ENCODE measurements around the gene TP63. TPM values are rescaled to one million over a fixed set of nuclear protein-coding genes. Genes with fewer than 3 reads are reported as not detected.

Gene TP63
- total RNA-seq, 4 donors from 2014 or later = 302 to 485 (median 319) TPM

DNA sequence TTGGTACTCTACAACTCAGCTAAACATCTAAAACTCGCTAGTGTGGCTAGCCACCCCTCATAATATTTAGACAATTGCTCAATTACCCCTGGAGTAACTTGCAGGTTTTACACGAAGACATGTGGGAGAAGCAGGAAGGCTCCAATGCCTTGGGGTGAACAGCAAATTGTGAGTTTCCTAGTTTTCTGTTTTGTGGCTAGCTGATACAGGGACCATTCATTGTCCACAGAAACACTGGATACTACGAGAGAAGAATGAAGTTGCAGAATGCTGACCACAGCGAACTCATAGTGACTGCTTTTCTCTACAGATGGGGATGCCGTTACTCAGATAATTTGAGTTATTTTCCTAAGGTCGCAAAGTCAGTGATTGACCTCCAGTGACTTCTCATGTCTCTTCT, 276.6 kb downstream of the TP63 start:
- Histone ChIP-seq H3K36me3 (no peaks in the 10 kb centered on the region), H3K27me3 (no peaks in the 10 kb centered on the region), H3K9me3 (no peaks in the 10 kb centered on the region), H3K27ac (no peak overlapping the region), H3K4me1 (peaks cover 12% of the 10 kb centered on the region), H3K4me3 (no peak overlapping the region)
- TF ChIP-seq POLR2A (IDR thresholded peaks at IDR 0.05) = no peak
- TF ChIP-seq, protein P1, sequence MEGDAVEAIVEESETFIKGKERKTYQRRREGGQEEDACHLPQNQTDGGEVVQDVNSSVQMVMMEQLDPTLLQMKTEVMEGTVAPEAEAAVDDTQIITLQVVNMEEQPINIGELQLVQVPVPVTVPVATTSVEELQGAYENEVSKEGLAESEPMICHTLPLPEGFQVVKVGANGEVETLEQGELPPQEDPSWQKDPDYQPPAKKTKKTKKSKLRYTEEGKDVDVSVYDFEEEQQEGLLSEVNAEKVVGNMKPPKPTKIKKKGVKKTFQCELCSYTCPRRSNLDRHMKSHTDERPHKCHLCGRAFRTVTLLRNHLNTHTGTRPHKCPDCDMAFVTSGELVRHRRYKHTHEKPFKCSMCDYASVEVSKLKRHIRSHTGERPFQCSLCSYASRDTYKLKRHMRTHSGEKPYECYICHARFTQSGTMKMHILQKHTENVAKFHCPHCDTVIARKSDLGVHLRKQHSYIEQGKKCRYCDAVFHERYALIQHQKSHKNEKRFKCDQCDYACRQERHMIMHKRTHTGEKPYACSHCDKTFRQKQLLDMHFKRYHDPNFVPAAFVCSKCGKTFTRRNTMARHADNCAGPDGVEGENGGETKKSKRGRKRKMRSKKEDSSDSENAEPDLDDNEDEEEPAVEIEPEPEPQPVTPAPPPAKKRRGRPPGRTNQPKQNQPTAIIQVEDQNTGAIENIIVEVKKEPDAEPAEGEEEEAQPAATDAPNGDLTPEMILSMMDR (IDR thresholded peaks at IDR 0.05) = no peak
- no peak for TF ChIP-seq EP300 (IDR thresholded peaks at IDR 0.05)
- TF ChIP-seq POLR2AphosphoS5 (IDR thresholded peaks at IDR 0.05) = no peak
- 67% methylated on average over 6 of the region's 6 CpGs for WGBS
- no peak for DNase-seq (ENCODE audit: low spot score in 2 of 2)

DNA sequence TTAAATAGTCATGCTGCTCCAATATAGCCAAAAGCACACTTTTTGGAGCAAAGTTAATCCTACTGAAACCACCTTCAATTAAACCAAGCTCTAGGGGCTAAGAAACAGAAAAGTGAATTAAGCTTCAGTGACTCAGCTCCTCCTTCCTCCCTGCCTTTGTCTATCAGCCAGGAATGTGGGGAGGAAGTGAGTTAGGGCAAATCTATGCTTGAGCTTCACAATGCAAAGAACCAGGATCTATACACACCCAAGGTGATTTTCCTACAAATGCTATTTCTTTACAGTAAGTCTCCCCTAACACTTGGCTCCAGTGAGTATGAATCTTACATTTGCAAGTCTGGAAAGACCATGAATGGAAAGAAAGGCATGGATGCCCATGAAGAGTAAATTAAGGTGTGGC, 277.5 kb downstream of the TP63 start:
- Histone ChIP-seq H3K4me1 (peaks cover 12% of the 10 kb centered on the region), H3K9me3 (no peaks in the 10 kb centered on the region), H3K27me3 (no peaks in the 10 kb centered on the region), H3K27ac (no peak overlapping the region), H3K36me3 (no peaks in the 10 kb centered on the region), H3K4me3 (no peak overlapping the region)
- TF ChIP-seq, protein P1 (IDR thresholded peaks at IDR 0.05) = no peak
- TF ChIP-seq POLR2A (IDR thresholded peaks at IDR 0.05) = no peak
- TF ChIP-seq POLR2AphosphoS5 (IDR thresholded peaks at IDR 0.05) = no peak
- no peak for TF ChIP-seq EP300 (IDR thresholded peaks at IDR 0.05)
- no peak for DNase-seq (ENCODE audit: low spot score in 2 of 2)

DNA sequence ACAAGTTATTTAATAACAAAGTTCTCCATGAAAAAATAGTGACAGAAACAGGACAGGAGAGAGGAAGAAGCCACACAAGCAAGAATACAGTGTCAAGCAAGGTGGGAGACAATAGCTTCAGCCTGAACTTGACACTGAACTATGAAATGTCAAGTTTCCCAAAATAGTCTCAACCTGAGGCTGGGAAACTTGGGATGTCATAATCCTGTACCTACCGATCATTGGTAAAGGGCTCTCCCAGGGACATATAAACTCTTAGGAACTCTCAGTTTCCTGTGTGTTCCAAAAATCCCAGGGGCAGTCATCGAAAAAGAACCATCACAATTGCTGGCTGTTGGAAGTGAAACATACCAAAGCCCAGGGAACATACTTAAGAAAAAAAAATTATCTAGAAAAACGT, 277.9 kb downstream of the TP63 start:
- no peak overlapping the region for H3K4me3 ChIP-seq
- no peak overlapping the region for H3K27ac ChIP-seq
- 79% methylated on average over 3 of the region's 3 CpGs for WGBS
- no peaks in the 10 kb centered on the region for H3K27me3 ChIP-seq
- H3K36me3 ChIP-seq = no peaks in the 10 kb centered on the region
- peaks cover 16% of the 10 kb centered on the region for H3K4me1 ChIP-seq
- no peak for DNase-seq (ENCODE audit: low spot score in 2 of 2)
- no peaks in the 10 kb centered on the region for H3K9me3 ChIP-seq
- TF ChIP-seq EP300 (IDR thresholded peaks at IDR 0.05) (no peak), POLR2AphosphoS5 (IDR thresholded peaks at IDR 0.05) (no peak)

DNA sequence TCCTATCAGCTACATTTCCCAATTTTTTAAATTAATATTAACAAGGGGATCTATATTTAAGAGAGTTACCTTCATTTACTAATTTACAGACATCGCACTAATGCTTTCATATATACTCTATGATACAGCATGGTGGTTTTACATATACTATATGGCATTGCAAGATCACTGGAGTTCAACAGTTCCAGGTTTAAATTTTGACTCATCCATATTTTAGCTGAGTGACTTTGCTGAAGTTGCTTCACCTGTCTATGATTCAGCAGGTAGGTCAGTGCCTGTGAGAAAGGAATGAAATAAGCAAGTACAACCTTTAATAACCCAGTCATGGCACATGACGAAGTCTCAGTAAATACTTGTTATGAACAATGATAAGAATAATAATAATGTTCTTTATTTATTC, 278.4 kb downstream of the TP63 start:
- Histone ChIP-seq H3K9me3 (no peaks in the 10 kb centered on the region), H3K4me1 (peaks cover 18% of the 10 kb centered on the region), H3K27ac (no peak overlapping the region), H3K36me3 (no peaks in the 10 kb centered on the region), H3K4me3 (no peak overlapping the region), H3K27me3 (no peaks in the 10 kb centered on the region)
- WGBS = 73% methylated on average over 2 of the region's 2 CpGs
- DNase-seq (ENCODE audit: low spot score in 2 of 2) = no peak
- TF ChIP-seq, protein P1 (IDR thresholded peaks at IDR 0.05) = no peak
- no peak for TF ChIP-seq POLR2AphosphoS5 (IDR thresholded peaks at IDR 0.05)
- no peak for TF ChIP-seq EP300 (IDR thresholded peaks at IDR 0.05)
- no peak for TF ChIP-seq POLR2A (IDR thresholded peaks at IDR 0.05)

DNA sequence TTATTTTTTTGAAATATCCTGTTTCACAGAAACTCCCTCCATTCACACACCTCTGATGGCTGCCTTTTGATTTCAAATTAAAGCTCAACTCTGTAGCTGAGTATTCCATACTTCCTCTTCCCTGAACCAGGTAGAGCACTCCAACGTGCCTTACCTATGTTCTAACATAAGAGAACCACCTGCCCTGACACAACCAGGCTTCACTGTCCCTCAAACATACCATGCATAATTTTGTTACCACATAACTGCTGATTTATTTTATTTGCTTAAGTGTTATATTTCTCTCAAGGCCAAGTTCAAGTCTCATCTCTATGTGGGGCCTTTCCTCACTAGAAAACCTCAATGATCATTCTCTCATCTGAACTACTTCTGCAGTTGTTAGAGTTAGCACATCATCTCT, 279.8 kb downstream of the TP63 start:
- WGBS = 49% methylated on average over 1 of the region's 1 CpG
- no peak overlapping the region for H3K27ac ChIP-seq
- no peak overlapping the region for H3K4me3 ChIP-seq
- TF ChIP-seq POLR2A (IDR thresholded peaks at IDR 0.05) (no peak), POLR2AphosphoS5 (IDR thresholded peaks at IDR 0.05) (no peak), EP300 (IDR thresholded peaks at IDR 0.05) (no peak)
- TF ChIP-seq, protein P1 (IDR thresholded peaks at IDR 0.05) = no peak
- H3K9me3 ChIP-seq = no peaks in the 10 kb centered on the region
- H3K27me3 ChIP-seq = no peaks in the 10 kb centered on the region
- DNase-seq (ENCODE audit: low spot score in 2 of 2) = no peak
- no peaks in the 10 kb centered on the region for H3K36me3 ChIP-seq
- H3K4me1 ChIP-seq = peaks cover 21% of the 10 kb centered on the region

DNA sequence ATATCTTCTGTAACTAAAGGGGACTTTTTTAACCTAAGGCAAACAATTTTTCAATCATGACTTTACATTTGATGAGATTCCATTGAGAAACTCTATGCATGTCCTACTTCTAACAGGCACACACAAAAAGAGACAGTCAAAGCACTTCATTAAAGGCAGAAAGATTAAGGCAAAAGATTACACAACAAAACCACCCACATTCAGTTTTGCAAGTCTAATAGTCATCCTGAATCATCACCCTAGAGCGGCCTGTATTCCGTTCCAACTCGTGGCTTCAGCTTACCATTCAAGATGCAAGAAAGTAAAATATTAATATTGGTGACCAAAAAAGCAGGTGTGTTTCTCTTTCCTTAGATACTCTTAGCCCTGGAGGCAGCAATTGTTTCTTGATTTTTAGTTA, 283.6 kb downstream of the TP63 start:
- H3K27ac ChIP-seq = peak overlapping the region; percentile 39
- DNase-seq (ENCODE audit: low spot score in 2 of 2) = no peak
- H3K36me3 ChIP-seq = no peaks in the 10 kb centered on the region
- H3K4me3 ChIP-seq = no peak overlapping the region
- WGBS = 42% methylated on average over 3 of the region's 3 CpGs
- peaks cover 11% of the 10 kb centered on the region for H3K4me1 ChIP-seq
- TF ChIP-seq POLR2AphosphoS5 (IDR thresholded peaks at IDR 0.05) = no peak
- no peaks in the 10 kb centered on the region for H3K27me3 ChIP-seq
- no peaks in the 10 kb centered on the region for H3K9me3 ChIP-seq
